ENCODE results near the gene ABR.

The ABR gene

DNA sequence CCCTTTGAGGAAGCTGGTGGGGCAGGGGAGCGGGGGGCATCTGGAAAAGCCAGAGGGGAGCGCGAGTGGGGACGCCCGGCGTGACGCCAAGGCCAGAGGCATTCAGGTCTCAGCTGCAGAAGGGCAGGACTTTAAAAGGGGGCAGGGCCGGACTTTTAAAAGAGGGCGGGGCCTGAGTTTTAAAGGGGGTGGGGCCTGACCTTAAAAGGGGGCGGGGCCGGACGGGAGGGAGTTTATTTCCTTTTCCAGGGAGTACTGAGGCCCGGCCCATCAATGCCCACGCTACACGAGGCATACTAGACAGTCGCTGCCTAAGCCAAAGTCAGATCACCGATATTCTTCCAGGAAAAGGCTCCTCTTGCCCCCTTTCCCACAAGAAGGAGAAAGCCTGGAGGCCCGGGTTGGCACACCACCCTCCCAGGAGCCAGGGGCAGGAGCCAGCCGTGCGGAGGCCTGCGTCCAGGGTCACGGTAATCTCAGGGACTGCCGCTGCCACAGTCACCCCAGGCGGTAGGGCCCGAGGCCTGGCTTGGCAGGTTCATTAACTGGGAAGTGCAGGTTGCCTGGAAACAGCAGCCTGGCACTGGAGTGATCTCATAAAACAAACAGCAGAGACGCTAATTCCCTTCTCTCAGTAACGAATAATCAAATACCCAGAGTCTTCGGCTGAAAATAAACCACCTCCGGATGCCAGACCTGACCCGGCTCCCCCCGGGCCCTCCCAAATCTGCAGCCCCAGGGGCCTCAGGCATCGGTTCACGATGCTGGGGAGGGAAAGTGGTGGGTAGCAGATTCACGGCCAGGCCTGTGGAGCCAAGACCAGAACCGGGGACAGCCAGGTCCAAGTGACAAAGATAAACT is 92.2 kb downstream of the ABR start:
- H3K4me3 ChIP-seq (ENCODE audit: low read depth, low read length) = no peak overlapping the region
- TF ChIP-seq CTCF (IDR thresholded peaks at IDR 0.05; ENCODE audit: borderline replicate concordance, insufficient read depth, low read depth, low read length) = no peak

- no peak for TF ChIP-seq CTCF (IDR thresholded peaks at IDR 0.05; ENCODE audit: borderline replicate concordance, insufficient read depth, low read depth, low read length)
- H3K4me3 ChIP-seq (ENCODE audit: low read depth, low read length) = no peak overlapping the region
Measured at GRCh38 chr17:1083451-1084187, 96.2 kb downstream of the ABR start.

DNA sequence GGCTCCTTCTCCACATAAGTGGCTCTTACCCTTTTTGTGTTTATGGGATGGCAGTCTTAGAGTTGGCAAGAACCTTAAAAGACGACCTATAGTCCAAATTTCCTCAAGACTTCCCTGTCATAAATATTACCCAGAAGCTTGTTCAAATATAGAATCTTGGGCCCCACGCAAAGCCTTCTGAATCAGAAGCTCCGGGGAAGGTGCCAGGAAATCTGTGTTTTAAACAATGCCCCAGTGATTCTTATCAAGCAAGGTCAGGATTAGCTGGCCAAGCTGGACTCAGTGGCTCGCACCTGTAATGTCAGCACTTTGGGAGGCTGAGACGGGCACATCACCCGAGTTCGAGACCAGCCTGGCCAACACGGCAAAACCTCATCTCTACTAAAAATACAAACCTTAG is 97.2 kb downstream of the ABR start:
- no peak for TF ChIP-seq CTCF (IDR thresholded peaks at IDR 0.05; ENCODE audit: borderline replicate concordance, insufficient read depth, low read depth, low read length)

DNA sequence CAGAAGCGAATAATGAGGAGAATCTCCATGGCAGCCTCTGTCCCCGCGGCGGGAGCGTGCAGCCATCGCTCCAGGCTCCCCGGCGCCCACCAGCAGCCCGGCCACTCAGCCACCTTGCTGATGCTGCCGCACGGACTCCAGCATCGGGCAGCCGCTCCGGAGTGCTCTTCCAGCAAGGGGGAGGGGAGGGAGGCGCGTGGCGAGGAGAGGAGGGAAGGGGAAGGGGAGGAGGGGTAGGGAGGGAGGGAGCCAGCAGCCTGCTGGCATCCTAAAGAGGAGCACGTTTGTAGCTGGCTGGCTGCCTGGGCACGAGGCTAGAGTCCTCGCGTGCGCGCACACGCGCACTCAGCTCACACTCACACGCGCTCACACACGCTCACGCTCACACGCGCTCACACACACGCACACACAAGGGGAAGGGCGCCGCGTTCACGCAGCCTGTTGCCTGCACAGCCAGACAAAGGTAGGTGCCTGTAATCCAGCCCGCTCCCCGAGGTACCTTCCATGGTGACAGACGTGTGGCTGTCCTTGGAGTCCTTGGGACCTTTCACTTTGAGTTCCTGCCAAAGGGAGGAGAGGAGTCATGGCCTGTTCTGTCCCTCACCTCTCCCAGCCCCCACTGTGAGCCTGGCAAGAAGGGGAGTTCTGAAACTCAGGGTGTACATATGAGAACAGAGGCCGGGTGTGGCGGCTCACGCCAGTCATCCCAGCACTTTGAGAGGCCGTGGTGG is 100.8 kb downstream of the ABR start:
- no peak for TF ChIP-seq CTCF (IDR thresholded peaks at IDR 0.05; ENCODE audit: borderline replicate concordance, insufficient read depth, low read depth, low read length)
- H3K4me3 ChIP-seq (ENCODE audit: low read depth, low read length) = no peak overlapping the region

More for the DNA sequence above, 97.2 kb downstream of the ABR start:
- no peak overlapping the region for H3K4me3 ChIP-seq (ENCODE audit: low read depth, low read length)

DNA sequence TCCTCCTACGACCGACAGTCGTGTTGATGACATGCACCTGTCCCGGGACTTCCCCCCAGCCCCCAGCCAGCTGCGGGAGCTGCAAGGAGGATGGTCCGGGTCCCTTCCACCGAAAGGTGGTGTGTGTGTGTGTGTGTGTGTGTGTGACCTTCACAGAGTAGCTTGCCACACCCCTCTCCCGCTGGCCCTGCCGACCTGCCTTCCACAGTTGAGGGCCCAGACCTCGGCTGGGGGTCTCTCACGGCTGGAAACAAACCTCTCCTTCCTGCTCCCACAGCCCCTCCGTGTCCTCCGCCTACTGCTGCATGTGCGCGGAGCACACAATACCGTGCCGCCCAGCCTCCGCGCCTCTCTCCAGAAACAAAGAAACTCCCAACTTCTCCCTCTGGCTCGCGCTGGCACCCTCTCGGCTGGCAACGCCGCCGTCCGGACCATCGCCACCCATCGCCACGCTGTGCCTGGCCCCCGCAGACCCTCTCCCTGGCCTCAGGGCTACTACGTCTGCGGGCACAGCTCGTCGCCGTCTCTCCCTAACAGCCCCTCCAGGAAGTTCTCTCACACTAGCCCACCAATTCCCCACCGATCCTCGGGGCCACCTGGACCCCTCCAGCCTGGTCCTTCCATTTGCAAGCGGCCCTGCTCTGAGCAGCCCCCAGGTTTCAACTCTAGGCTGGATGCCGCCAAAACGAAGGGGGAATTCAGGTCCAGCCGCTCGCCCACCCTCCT is 101.6 kb downstream of the ABR start:
- no peak for TF ChIP-seq CTCF (IDR thresholded peaks at IDR 0.05; ENCODE audit: borderline replicate concordance, insufficient read depth, low read depth, low read length)
- H3K4me3 ChIP-seq (ENCODE audit: low read depth, low read length) = no peak overlapping the region

GRCh38 chr17:1077581-1077985 is 102.2 kb downstream of the ABR start:
- H3K4me3 ChIP-seq (ENCODE audit: low read depth, low read length) = no peak overlapping the region
- no peak for TF ChIP-seq CTCF (IDR thresholded peaks at IDR 0.05; ENCODE audit: borderline replicate concordance, insufficient read depth, low read depth, low read length)

Measured in GM12875 (cell line).